GM23338 (cell line): Measurements from ENCODE around the gene ADAT3. TPM values are rescaled to one million over a fixed set of nuclear protein-coding genes. Genes with fewer than 3 reads are reported as not detected.

Experiments used
- ATAC-seq: fragments of 200-7000 bp; cut with Tn5 transposase; 3 replicates; pipeline ENCODE4 v1.9.1; 2020
- DNase-seq: peaks from one replicate; pipeline ENCODE4 v3.0.0-alpha.2; 2015; ENCODE audit warnings: low spot score
- H2AFZ ChIP-seq: fragments of 200-600 bp; sonication (generic); 2 replicates; pipeline ENCODE4 v1.8.0; 2016; ENCODE audit warnings: antibody characterized with exemption, mild to moderate bottlenecking, moderate library complexity
- H3F3A ChIP-seq: fragments of 200-600 bp; sonication (generic); replicated peaks from 2 replicates; pipeline ENCODE4 v1.8.0; 2017; ENCODE audit warnings: antibody characterized with exemption, mixed run types, low read depth
- H3K27ac ChIP-seq: fragments of 200-600 bp; sonication (generic); 2 replicates; pipeline ENCODE4 v1.6.1; 2016; ENCODE audit warnings: low read depth
- H3K27me3 ChIP-seq: fragments of 200-600 bp; sonication (generic); 2 replicates; pipeline ENCODE4 v1.8.0; 2016; ENCODE audit warnings: mild to moderate bottlenecking, mixed run types, moderate library complexity; ENCODE audit not compliant: insufficient read depth
- H3K36me3 ChIP-seq: fragments of 200-600 bp; sonication (generic); 2 replicates; pipeline ENCODE4 v1.8.0; 2016; ENCODE audit warnings: mild to moderate bottlenecking; ENCODE audit not compliant: insufficient read depth
- H3K4me1 ChIP-seq: fragments of 200-600 bp; sonication (generic); 2 replicates; pipeline ENCODE4 v1.8.0; 2016; ENCODE audit warnings: mild to moderate bottlenecking, moderate library complexity; ENCODE audit not compliant: insufficient read depth
- H3K4me2 ChIP-seq: fragments of 200-600 bp; sonication (generic); 2 replicates; pipeline ENCODE4 v1.7.1; 2017; ENCODE audit warnings: mixed run types
- H3K4me3 ChIP-seq: fragments of 200-600 bp; sonication (generic); 2 replicates; pipeline ENCODE4 v1.6.1; 2016; ENCODE audit warnings: mixed run types
- H3K79me2 ChIP-seq: fragments of 200-600 bp; sonication (generic); replicated peaks from 2 replicates; pipeline ENCODE4 v1.8.0; 2017; ENCODE audit warnings: mild to moderate bottlenecking; ENCODE audit not compliant: insufficient read depth
- H3K9me2 ChIP-seq: fragments of 200-600 bp; sonication (generic); 2 replicates; pipeline ENCODE4 v1.8.0; 2017; ENCODE audit not compliant: insufficient read depth
- H4K20me1 ChIP-seq: fragments of 200-600 bp; sonication (generic); replicated peaks from 2 replicates; pipeline ENCODE4 v1.8.0; 2017; ENCODE audit warnings: mild to moderate bottlenecking; ENCODE audit not compliant: insufficient read depth
- H3K27ac Mint-ChIP-seq: 2 replicates; pipeline ENCODE4 v1.8.0; 2020; ENCODE audit warnings: inconsistent platforms, mild to moderate bottlenecking, moderate library complexity, mixed read lengths
- H3K27me3 Mint-ChIP-seq: 3 replicates; pipeline ENCODE4 v1.8.0; 2022; ENCODE audit warnings: low read depth, mild to moderate bottlenecking, moderate library complexity, mixed read lengths, inconsistent platforms; ENCODE audit not compliant: insufficient read depth, poor library complexity
- H3K36me3 Mint-ChIP-seq: 3 replicates; pipeline ENCODE4 v1.8.0; 2021; ENCODE audit warnings: low read depth, mild to moderate bottlenecking, inconsistent platforms, moderate library complexity, mixed read lengths
- H3K4me1 Mint-ChIP-seq: 3 replicates; pipeline ENCODE4 v1.8.0; 2020; ENCODE audit warnings: mild to moderate bottlenecking, inconsistent platforms, mixed read lengths
- H3K4me3 Mint-ChIP-seq: 3 replicates; pipeline ENCODE4 v1.8.0; 2021; ENCODE audit warnings: moderate library complexity, mild to moderate bottlenecking, inconsistent platforms, mixed read lengths
- H3K9me3 Mint-ChIP-seq: 3 replicates; pipeline ENCODE4 v1.8.0; 2020; ENCODE audit warnings: moderate library complexity, mild to moderate bottlenecking, inconsistent platforms, mixed read lengths
- CREB1 ChIP-seq: fragments of 250-450 bp; sonication (Bioruptor Pico); IDR thresholded peaks from 2 replicates; pipeline ENCODE4 v1.5.0; 2020; ENCODE audit warnings: low read depth, mild to moderate bottlenecking, moderate library complexity
- EZH2phosphoT487 ChIP-seq: fragments of 200-600 bp; sonication (generic); IDR thresholded peaks from one replicate; pipeline ENCODE4 v1.8.1; 2018; ENCODE audit warnings: antibody characterized with exemption; ENCODE audit not compliant: unreplicated experiment
- NANOG ChIP-seq: IDR thresholded peaks from 2 replicates; pipeline ENCODE4 v1.6.1; 2016; ENCODE audit warnings: antibody characterized with exemption, borderline replicate concordance
- POLR2AphosphoS5 ChIP-seq: IDR thresholded peaks from 2 replicates; pipeline ENCODE4 v1.6.1; 2016; ENCODE audit warnings: antibody characterized with exemption, low read depth
- STAT1 ChIP-seq: IDR thresholded peaks from one replicate; pipeline ENCODE4 v1.6.1; 2016; ENCODE audit warnings: antibody characterized with exemption; ENCODE audit not compliant: unreplicated experiment
- ZNF331 ChIP-seq: fragments of 250-450 bp; sonication (Bioruptor Pico); IDR thresholded peaks from 2 replicates; pipeline ENCODE4 v1.5.0; 2020; ENCODE audit warnings: low read depth, mild to moderate bottlenecking, moderate library complexity
- polyA plus RNA-seq: library from polyadenylated mRNA; unstranded; fragments of >200 nt; fragmentation: Nextera tagmentation; extraction: Ambion mirVana; gene quantifications from 2 replicates; pipeline ENCODE4 v1.2.1, GENCODE V29; 2016
- total RNA-seq: library from RNA; depleted of rRNA; stranded (reverse); fragments of >200 nt; shearing (Covaris generic); gene quantifications from 2 replicates; pipeline ENCODE4 v1.2.3, GENCODE V29; 2014
- TF ChIP-seq, protein P1 (sequence below): IDR thresholded peaks from 2 replicates; pipeline ENCODE4 v1.6.1; 2016; ENCODE audit warnings: antibody characterized with exemption
- TF ChIP-seq, protein P2 (sequence below): fragments of 250-450 bp; sonication (Bioruptor Pico); IDR thresholded peaks from 2 replicates; pipeline ENCODE4 v1.5.0; 2020; ENCODE audit warnings: mild to moderate bottlenecking, moderate library complexity
- TF ChIP-seq, protein P3 (sequence below): IDR thresholded peaks from one replicate; pipeline ENCODE4 v1.6.1; 2018; ENCODE audit warnings: antibody characterized with exemption; ENCODE audit not compliant: unreplicated experiment

The ADAT3 gene
- total and polyA plus RNA-seq, 2 experiments from 2014 or later, result 7.9 to 12.4 TPM

DNA sequence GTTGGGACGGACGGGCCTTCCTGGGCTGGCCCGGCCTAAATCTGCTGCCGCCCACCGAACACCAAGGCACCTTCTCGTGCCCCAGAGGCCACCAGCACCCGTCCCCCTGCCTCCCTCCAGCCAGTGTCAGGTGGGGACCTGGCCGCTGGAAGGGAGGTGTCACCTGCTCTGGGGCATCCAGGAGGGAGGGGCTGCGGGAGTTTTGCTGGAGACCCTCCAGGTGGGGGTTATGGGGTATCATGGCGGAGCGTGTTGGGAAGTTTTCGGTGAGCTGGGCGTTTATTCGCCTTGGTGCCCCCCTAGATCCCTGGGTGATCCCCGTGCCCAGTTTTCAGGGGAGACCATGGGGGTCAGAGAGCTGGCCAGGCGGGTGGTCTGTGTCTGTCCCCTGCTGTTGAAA, 45.4 kb downstream of the ADAT3 start:
- Mint-ChIP-seq H3K4me1 (peaks cover 6% of the 10 kb centered on the region), H3K4me3 (no peak overlapping the region; the same call in 2 of the 3 replicates), H3K9me3 (no peaks in the 10 kb centered on the region), H3K27ac (no peak overlapping the region), H3K36me3 (peaks cover 13% of the 10 kb centered on the region; the same call in 2 of the 3 replicates), H3K27me3 (peaks cover 11% of the 10 kb centered on the region)
- Histone ChIP-seq H3K4me3 (no peak overlapping the region), H3K4me1 (no peaks in the 10 kb centered on the region), H3F3A (peaks cover 3% of the 10 kb centered on the region; the same call in 1 of the 2 replicates), H3K9me2 (no peaks in the 10 kb centered on the region), H3K27me3 (no peaks in the 10 kb centered on the region), H3K79me2 (peaks cover 100% of the 10 kb centered on the region), H3K27ac (no peak overlapping the region), H3K4me2 (no peak overlapping the region), H4K20me1 (peaks cover 36% of the 10 kb centered on the region), H2AFZ (no peak overlapping the region), H3K36me3 (peaks cover 4% of the 10 kb centered on the region; the same call in 1 of the 2 replicates)
- TF ChIP-seq POLR2AphosphoS5, result no peak
- DNase-seq (no peak), ATAC-seq (no peak)

DNA sequence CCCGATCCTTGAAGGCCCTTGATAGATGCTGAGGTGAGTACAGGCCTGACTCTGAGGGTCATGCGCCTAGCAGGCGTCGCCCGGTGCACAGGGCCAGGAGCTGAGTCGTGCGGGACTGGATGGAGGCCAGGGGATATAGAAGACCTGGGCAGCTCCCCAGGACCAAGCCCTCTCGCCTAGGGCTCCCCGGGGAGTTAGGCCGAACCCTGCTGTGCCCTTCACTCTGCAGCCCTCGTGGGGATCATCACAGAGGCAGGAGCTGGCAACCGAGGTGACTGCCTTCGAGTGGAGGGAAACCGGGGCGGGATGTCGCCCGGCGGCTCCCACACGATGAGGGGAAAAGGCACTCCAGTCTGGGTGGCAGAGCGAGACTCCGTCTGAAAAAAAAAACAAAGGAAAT, 47.4 kb downstream of the ADAT3 start:
- H3K9me3 Mint-ChIP-seq, result no peaks in the 10 kb centered on the region
- no peak overlapping the region for H2AFZ ChIP-seq
- H3K36me3 ChIP-seq, result peaks cover 4% of the 10 kb centered on the region; the same call in 1 of the 2 replicates
- H3K9me2 ChIP-seq, result no peaks in the 10 kb centered on the region
- no peaks in the 10 kb centered on the region; the same call in 1 of the 2 replicates for H3F3A ChIP-seq
- no peak overlapping the region for H3K27ac ChIP-seq
- H3K4me1 Mint-ChIP-seq, result peaks cover 11% of the 10 kb centered on the region
- H3K27me3 Mint-ChIP-seq, result peaks cover 7% of the 10 kb centered on the region
- ATAC-seq (no peak), DNase-seq (no peak)
- H3K4me1 ChIP-seq, result no peaks in the 10 kb centered on the region; the same call in 1 of the 2 replicates
- H4K20me1 ChIP-seq, result peaks cover 48% of the 10 kb centered on the region
- H3K27ac Mint-ChIP-seq, result no peak overlapping the region
- H3K36me3 Mint-ChIP-seq, result peaks cover 13% of the 10 kb centered on the region; the same call in 1 of the 3 replicates
- H3K4me3 Mint-ChIP-seq, result no peak overlapping the region
- H3K4me2 ChIP-seq, result no peak overlapping the region
- no peaks in the 10 kb centered on the region for H3K27me3 ChIP-seq
- H3K4me3 ChIP-seq, result no peak overlapping the region
- H3K79me2 ChIP-seq, result peaks cover 100% of the 10 kb centered on the region
- TF ChIP-seq, protein P1, sequence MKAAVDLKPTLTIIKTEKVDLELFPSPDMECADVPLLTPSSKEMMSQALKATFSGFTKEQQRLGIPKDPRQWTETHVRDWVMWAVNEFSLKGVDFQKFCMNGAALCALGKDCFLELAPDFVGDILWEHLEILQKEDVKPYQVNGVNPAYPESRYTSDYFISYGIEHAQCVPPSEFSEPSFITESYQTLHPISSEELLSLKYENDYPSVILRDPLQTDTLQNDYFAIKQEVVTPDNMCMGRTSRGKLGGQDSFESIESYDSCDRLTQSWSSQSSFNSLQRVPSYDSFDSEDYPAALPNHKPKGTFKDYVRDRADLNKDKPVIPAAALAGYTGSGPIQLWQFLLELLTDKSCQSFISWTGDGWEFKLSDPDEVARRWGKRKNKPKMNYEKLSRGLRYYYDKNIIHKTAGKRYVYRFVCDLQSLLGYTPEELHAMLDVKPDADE, result no peak
- TF ChIP-seq, protein P2, sequence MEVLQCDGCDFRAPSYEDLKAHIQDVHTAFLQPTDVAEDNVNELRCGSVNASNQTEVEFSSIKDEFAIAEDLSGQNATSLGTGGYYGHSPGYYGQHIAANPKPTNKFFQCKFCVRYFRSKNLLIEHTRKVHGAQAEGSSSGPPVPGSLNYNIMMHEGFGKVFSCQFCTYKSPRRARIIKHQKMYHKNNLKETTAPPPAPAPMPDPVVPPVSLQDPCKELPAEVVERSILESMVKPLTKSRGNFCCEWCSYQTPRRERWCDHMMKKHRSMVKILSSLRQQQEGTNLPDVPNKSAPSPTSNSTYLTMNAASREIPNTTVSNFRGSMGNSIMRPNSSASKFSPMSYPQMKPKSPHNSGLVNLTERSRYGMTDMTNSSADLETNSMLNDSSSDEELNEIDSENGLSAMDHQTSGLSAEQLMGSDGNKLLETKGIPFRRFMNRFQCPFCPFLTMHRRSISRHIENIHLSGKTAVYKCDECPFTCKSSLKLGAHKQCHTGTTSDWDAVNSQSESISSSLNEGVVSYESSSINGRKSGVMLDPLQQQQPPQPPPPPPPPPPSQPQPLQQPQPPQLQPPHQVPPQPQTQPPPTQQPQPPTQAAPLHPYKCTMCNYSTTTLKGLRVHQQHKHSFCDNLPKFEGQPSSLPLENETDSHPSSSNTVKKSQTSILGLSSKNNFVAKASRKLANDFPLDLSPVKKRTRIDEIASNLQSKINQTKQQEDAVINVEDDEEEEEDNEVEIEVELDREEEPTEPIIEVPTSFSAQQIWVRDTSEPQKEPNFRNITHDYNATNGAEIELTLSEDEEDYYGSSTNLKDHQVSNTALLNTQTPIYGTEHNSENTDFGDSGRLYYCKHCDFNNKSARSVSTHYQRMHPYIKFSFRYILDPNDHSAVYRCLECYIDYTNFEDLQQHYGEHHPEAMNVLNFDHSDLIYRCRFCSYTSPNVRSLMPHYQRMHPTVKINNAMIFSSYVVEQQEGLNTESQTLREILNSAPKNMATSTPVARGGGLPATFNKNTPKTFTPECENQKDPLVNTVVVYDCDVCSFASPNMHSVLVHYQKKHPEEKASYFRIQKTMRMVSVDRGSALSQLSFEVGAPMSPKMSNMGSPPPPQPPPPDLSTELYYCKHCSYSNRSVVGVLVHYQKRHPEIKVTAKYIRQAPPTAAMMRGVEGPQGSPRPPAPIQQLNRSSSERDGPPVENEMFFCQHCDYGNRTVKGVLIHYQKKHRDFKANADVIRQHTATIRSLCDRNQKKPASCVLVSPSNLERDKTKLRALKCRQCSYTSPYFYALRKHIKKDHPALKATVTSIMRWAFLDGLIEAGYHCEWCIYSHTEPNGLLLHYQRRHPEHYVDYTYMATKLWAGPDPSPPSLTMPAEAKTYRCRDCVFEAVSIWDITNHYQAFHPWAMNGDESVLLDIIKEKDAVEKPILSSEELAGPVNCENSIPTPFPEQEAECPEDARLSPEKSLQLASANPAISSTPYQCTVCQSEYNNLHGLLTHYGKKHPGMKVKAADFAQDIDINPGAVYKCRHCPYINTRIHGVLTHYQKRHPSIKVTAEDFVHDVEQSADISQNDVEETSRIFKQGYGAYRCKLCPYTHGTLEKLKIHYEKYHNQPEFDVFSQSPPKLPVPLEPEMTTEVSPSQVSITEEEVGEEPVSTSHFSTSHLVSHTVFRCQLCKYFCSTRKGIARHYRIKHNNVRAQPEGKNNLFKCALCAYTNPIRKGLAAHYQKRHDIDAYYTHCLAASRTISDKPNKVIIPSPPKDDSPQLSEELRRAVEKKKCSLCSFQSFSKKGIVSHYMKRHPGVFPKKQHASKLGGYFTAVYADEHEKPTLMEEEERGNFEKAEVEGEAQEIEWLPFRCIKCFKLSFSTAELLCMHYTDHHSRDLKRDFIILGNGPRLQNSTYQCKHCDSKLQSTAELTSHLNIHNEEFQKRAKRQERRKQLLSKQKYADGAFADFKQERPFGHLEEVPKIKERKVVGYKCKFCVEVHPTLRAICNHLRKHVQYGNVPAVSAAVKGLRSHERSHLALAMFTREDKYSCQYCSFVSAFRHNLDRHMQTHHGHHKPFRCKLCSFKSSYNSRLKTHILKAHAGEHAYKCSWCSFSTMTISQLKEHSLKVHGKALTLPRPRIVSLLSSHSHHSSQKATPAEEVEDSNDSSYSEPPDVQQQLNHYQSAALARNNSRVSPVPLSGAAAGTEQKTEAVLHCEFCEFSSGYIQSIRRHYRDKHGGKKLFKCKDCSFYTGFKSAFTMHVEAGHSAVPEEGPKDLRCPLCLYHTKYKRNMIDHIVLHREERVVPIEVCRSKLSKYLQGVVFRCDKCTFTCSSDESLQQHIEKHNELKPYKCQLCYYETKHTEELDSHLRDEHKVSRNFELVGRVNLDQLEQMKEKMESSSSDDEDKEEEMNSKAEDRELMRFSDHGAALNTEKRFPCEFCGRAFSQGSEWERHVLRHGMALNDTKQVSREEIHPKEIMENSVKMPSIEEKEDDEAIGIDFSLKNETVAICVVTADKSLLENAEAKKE (CRISPR knock-in tag), result no peak
- TF ChIP-seq, protein P3, sequence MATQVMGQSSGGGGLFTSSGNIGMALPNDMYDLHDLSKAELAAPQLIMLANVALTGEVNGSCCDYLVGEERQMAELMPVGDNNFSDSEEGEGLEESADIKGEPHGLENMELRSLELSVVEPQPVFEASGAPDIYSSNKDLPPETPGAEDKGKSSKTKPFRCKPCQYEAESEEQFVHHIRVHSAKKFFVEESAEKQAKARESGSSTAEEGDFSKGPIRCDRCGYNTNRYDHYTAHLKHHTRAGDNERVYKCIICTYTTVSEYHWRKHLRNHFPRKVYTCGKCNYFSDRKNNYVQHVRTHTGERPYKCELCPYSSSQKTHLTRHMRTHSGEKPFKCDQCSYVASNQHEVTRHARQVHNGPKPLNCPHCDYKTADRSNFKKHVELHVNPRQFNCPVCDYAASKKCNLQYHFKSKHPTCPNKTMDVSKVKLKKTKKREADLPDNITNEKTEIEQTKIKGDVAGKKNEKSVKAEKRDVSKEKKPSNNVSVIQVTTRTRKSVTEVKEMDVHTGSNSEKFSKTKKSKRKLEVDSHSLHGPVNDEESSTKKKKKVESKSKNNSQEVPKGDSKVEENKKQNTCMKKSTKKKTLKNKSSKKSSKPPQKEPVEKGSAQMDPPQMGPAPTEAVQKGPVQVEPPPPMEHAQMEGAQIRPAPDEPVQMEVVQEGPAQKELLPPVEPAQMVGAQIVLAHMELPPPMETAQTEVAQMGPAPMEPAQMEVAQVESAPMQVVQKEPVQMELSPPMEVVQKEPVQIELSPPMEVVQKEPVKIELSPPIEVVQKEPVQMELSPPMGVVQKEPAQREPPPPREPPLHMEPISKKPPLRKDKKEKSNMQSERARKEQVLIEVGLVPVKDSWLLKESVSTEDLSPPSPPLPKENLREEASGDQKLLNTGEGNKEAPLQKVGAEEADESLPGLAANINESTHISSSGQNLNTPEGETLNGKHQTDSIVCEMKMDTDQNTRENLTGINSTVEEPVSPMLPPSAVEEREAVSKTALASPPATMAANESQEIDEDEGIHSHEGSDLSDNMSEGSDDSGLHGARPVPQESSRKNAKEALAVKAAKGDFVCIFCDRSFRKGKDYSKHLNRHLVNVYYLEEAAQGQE, result no peak
- TF ChIP-seq NANOG, result no peak
- no peak for TF ChIP-seq STAT1
- no peak for TF ChIP-seq ZNF331 (CRISPR knock-in tag)
- TF ChIP-seq CREB1 (CRISPR knock-in tag), result no peak
- no peak for TF ChIP-seq POLR2AphosphoS5
- no peak for TF ChIP-seq EZH2phosphoT487
